ENCODE measurements around the gene FER1L5. TPM values are rescaled to one million over a fixed set of nuclear protein-coding genes. Genes with fewer than 3 reads are reported as not detected.

Gene FER1L5
- total and polyA plus RNA-seq, 10 donors, result 0.02 to 0.23 (median 0.10) TPM; not detected in 3

DNA sequence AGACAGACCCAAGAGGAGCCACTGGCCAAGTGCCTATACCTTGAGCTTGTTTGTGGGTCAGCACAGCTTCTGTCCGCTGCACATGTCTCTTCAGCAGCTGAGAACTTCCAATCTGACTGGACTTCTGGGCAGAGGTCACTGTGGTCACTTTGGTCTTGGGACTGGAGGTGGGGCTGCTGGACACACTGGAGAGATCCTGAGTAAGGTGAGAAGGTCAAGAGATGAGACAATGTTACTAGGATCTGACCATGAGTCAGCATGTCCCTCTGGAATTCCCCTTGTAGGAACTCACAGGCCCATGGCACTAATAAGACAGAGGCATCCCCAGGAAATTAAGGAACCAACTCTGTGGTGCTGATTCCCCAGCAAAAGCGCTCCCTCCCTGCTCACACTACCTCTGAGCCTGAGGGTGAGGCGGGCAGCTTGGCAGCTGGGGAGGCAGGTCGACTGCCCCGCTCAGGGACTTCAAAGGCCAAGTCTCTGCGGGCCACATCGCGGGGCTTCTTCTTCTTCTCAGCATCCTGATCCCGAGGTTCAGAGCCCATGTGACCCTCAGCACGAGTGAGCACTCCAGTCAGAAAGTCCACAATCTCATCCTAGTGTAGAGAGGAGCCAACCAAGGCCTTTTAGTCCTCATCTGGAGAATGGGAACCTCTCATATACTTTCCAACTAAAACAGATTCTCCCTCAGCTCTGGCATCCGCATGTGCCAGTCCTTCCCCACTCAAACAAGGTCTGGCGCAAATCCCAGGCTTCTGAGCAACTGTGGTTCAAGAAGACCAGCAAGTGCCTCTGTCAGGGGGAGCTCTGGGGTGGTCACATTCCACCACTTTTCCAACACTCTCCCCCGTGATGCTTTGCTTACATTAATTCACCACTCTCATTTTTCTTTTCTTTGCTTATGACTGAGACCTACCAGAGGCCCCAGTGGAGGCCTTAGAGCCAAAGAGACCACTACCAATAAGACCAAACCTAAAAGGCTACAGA lies 33.8 kb upstream of the FER1L5 start:
- peaks cover 0 to 9% (median 0%) of the 10 kb centered on the region in 6 donors for H3K4me1 ChIP-seq
- DNase-seq, result no peak

DNA sequence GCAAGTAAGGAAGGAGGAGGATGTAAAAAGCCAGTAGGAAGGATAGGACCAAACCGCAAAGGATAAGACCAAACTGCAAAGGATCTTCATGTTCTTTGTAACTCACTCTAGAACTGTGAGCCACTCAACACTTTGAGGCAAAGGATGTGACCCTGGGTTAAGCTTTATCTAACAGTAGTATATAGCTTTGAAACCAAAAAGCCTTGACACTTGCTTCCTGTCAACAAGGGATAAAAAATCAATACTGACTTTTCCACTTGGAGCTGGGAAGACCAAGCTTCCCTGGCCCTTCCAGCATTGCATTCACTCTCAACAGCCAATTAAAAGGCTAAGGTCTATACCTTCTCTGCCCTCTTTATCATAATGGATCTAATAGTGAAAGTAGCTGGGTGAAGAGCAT lies 26.4 kb upstream of the FER1L5 start:
- TF ChIP-seq POLR2A (IDR thresholded peaks at IDR 0.05), result no peak
- no peak for TF ChIP-seq POLR2AphosphoS5 (IDR thresholded peaks at IDR 0.05)
- TF ChIP-seq, protein P1, sequence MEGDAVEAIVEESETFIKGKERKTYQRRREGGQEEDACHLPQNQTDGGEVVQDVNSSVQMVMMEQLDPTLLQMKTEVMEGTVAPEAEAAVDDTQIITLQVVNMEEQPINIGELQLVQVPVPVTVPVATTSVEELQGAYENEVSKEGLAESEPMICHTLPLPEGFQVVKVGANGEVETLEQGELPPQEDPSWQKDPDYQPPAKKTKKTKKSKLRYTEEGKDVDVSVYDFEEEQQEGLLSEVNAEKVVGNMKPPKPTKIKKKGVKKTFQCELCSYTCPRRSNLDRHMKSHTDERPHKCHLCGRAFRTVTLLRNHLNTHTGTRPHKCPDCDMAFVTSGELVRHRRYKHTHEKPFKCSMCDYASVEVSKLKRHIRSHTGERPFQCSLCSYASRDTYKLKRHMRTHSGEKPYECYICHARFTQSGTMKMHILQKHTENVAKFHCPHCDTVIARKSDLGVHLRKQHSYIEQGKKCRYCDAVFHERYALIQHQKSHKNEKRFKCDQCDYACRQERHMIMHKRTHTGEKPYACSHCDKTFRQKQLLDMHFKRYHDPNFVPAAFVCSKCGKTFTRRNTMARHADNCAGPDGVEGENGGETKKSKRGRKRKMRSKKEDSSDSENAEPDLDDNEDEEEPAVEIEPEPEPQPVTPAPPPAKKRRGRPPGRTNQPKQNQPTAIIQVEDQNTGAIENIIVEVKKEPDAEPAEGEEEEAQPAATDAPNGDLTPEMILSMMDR (IDR thresholded peaks at IDR 0.05 in 8 of 11, conservative IDR thresholded peaks at IDR 0.05 in 3 of 11), result no peak
- H3K27ac ChIP-seq, result peak overlapping the region in 4 of 8 donors; percentile 55 to 84 (median 74)
- H3K36me3 ChIP-seq, result peaks cover 9 to 98% (median 54%) of the 10 kb centered on the region in 6 donors
- DNase-seq, result no peak
- H3K9me3 ChIP-seq, result no peaks in the 10 kb centered on the region
- intact Hi-C loops (cut with DNase I; ENCODE audit: low total_unique reads), result no loop called here
- WGBS, 5 donors, result 77 to 96% (median 83%) methylated on average over 1 of the region's 1 CpG
- no peaks in the 10 kb centered on the region for H3K27me3 ChIP-seq (replicated peaks in 1 of 7)
- H3K4me3 ChIP-seq, result no peak overlapping the region
- peaks cover 0 to 37% (median 22%) of the 10 kb centered on the region in 6 donors for H3K4me1 ChIP-seq

More for the DNA sequence above, 33.8 kb upstream of the FER1L5 start:
- H3K9me3 ChIP-seq, result no peaks in the 10 kb centered on the region
- intact Hi-C loops (cut with DNase I; ENCODE audit: low total_unique reads), result no loop called here
- peak overlapping the region in 1 of 8 donors; percentile 25 for H3K27ac ChIP-seq
- H3K4me3 ChIP-seq, result no peak overlapping the region
- no peaks in the 10 kb centered on the region for H3K27me3 ChIP-seq (replicated peaks in 1 of 7)
- peaks cover 14 to 100% (median 98%) of the 10 kb centered on the region in 6 donors for H3K36me3 ChIP-seq
- 91 to 96% (median 92%) methylated on average over 12 to 13 of the region's 13 CpGs for WGBS, 5 donors
- TF ChIP-seq POLR2A (IDR thresholded peaks at IDR 0.05), result no peak
- peak in 1 of 3 donors; percentile 21 for TF ChIP-seq POLR2AphosphoS5 (IDR thresholded peaks at IDR 0.05)

DNA sequence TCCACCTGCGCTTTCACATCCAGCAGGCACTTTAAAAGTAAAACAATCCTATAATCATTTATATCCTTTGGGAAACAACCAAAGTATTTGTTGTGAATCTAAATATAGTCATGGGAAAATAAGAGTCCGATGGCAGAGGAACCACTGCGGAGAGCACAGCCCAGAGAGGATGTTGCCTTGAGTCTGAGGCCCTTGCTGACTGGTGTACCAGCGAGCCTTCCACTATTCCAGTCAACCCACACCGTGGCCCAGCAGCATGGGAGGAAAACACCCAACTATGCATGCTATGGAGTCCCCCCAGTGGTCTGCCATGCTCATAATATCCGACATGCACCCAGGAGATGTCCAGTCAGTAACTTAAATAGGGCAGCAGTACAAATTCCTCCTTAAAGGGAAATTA lies 26.0 kb upstream of the FER1L5 start:
- Histone ChIP-seq H3K4me1 (peaks cover 0 to 39% (median 22%) of the 10 kb centered on the region in 6 donors), H3K36me3 (peaks cover 9 to 97% (median 50%) of the 10 kb centered on the region in 6 donors), H3K27me3 (replicated peaks in 1 of 7) (no peaks in the 10 kb centered on the region), H3K27ac (peak overlapping the region in 6 of 8 donors; percentile 24 to 84 (median 62)), H3K9me3 (no peaks in the 10 kb centered on the region), H3K4me3 (no peak overlapping the region)
- WGBS, 5 donors, result 84 to 91% (median 85%) methylated on average over 6 of the region's 6 CpGs
- DNase-seq, result no peak
- no peak for TF ChIP-seq POLR2AphosphoS5 (IDR thresholded peaks at IDR 0.05)
- no peak for TF ChIP-seq POLR2A (IDR thresholded peaks at IDR 0.05)
- TF ChIP-seq, protein P1 (IDR thresholded peaks at IDR 0.05 in 8 of 11, conservative IDR thresholded peaks at IDR 0.05 in 3 of 11), result no peak
- intact Hi-C loops (cut with DNase I; ENCODE audit: low total_unique reads), result no loop called here

DNA sequence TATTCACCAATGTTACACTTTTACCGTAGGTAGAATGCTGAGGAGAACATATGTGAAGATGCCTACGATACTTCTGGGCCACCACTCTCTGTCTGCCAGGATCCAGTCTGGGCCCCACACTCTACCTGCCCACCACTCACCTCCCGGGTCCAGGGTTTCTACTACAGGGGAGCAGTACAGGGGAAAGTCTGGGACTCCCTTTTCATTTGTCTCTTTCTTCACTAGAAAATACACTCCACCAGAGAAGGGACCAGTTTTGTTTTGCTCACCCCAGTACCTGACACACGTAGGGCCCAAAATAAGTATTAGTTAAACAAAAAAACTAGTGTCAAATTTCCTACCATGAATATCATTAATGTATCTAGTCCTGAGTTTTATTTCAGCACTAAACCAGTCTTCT lies 25.6 kb upstream of the FER1L5 start:
- H3K4me3 ChIP-seq, result no peak overlapping the region
- peak overlapping the region in 6 of 8 donors; percentile 24 to 84 (median 62) for H3K27ac ChIP-seq
- TF ChIP-seq POLR2A (IDR thresholded peaks at IDR 0.05) (no peak), POLR2AphosphoS5 (IDR thresholded peaks at IDR 0.05) (no peak)
- TF ChIP-seq, protein P1 (IDR thresholded peaks at IDR 0.05 in 8 of 11, conservative IDR thresholded peaks at IDR 0.05 in 3 of 11), result no peak
- WGBS, 5 donors, result 74 to 87% (median 82%) methylated on average over 4 of the region's 4 CpGs
- H3K4me1 ChIP-seq, result peaks cover 0 to 39% (median 22%) of the 10 kb centered on the region in 6 donors
- intact Hi-C loops (cut with DNase I; ENCODE audit: low total_unique reads), result no loop called here
- H3K27me3 ChIP-seq (replicated peaks in 1 of 7), result no peaks in the 10 kb centered on the region
- no peaks in the 10 kb centered on the region for H3K9me3 ChIP-seq
- no peak for DNase-seq
- H3K36me3 ChIP-seq, result peaks cover 9 to 92% (median 48%) of the 10 kb centered on the region in 6 donors

Data from spleen (tissue), 11 donors.